HepG2 (cell line): ENCODE data around the gene ZNF786. TPM values are rescaled to one million over a fixed set of nuclear protein-coding genes. Genes with fewer than 3 reads are reported as not detected.

ENCODE experiments used
- BATF2 ChIP-seq: sonication (generic); formaldehyde crosslinking; IDR thresholded peaks from 2 replicates; pipeline ENCODE4 v1.8.0; 2022; ENCODE audit warnings: mild to moderate bottlenecking, missing genetic modification reagents, moderate library complexity
- CEBPB ChIP-seq: IDR thresholded peaks from 2 replicates; pipeline ENCODE4 v1.6.1; 2011; ENCODE audit warnings: low read depth, low read length, improper control_type of control experiment, borderline replicate concordance
- DNMT3B ChIP-seq: conservative IDR thresholded peaks from 2 replicates; pipeline ENCODE4 v1.6.1; 2016; ENCODE audit warnings: missing biosample characterization, control low read depth
- HIC2 ChIP-seq: sonication (generic); formaldehyde crosslinking; IDR thresholded peaks from 2 replicates; pipeline ENCODE4 v1.9.0; 2022; ENCODE audit warnings: low read depth, missing genetic modification reagents
- HNRNPLL ChIP-seq: fragments of 200-400 bp; formaldehyde crosslinking; IDR thresholded peaks from 2 replicates; pipeline ENCODE4 v1.6.1; 2017; ENCODE audit warnings: mild to moderate bottlenecking, low read depth, low read length; ENCODE audit not compliant: poor library complexity, severe bottlenecking
- IRF2 ChIP-seq: IDR thresholded peaks from 2 replicates; pipeline ENCODE4 v1.6.1; 2018; ENCODE audit warnings: missing genetic modification reagents, missing compliant biosample characterization
- ISX ChIP-seq: sonication (generic); formaldehyde crosslinking; conservative IDR thresholded peaks from 2 replicates; pipeline ENCODE4 v1.5.0; 2020; ENCODE audit warnings: missing genetic modification reagents
- MLX ChIP-seq: IDR thresholded peaks from 2 replicates; pipeline ENCODE4 v1.6.1; 2016
- NKX3-1 ChIP-seq: sonication (generic); formaldehyde crosslinking; IDR thresholded peaks from 2 replicates; pipeline ENCODE4 v1.5.0; 2020; ENCODE audit warnings: missing genetic modification reagents
- POLR2G ChIP-seq: fragments of 200-400 bp; formaldehyde crosslinking; IDR thresholded peaks from 2 replicates; pipeline ENCODE4 v1.6.1; 2018; ENCODE audit warnings: mild to moderate bottlenecking, low read depth, low read length, moderate library complexity
- PTBP1 ChIP-seq: fragments of 200-400 bp; formaldehyde crosslinking; IDR thresholded peaks from 2 replicates; pipeline ENCODE4 v1.6.1; 2018; ENCODE audit warnings: low read length, low read depth; ENCODE audit not compliant: poor library complexity, severe bottlenecking
- STAT5B ChIP-seq: sonication (generic); formaldehyde crosslinking; IDR thresholded peaks from 2 replicates; pipeline ENCODE4 v1.4.0; 2020; ENCODE audit warnings: missing genetic modification reagents
- TARDBP ChIP-seq: sonication (generic); formaldehyde crosslinking; IDR thresholded peaks from 2 replicates; pipeline ENCODE4 v1.8.0; 2022; ENCODE audit warnings: mild to moderate bottlenecking, missing genetic modification reagents
- XBP1 ChIP-seq: sonication (generic); formaldehyde crosslinking; IDR thresholded peaks from 2 replicates; pipeline ENCODE4 v1.5.0; 2020; ENCODE audit warnings: missing genetic modification reagents
- ZBTB20 ChIP-seq: sonication (generic); formaldehyde crosslinking; IDR thresholded peaks from 2 replicates; pipeline ENCODE4 v1.8.1; 2023; ENCODE audit warnings: missing genetic modification reagents, low read depth, mild to moderate bottlenecking, borderline replicate concordance
- ZBTB7B ChIP-seq: sonication (generic); formaldehyde crosslinking; IDR thresholded peaks from 2 replicates; pipeline ENCODE4 v1.4.0; 2020; ENCODE audit warnings: missing genetic modification reagents
- ZNF496 ChIP-seq: sonication (generic); formaldehyde crosslinking; IDR thresholded peaks from 2 replicates; pipeline ENCODE4 v1.8.1; 2023; ENCODE audit warnings: mild to moderate bottlenecking, moderate library complexity, missing genetic modification reagents; ENCODE audit not compliant: insufficient replicate concordance
- ZNF570 ChIP-seq: sonication (generic); formaldehyde crosslinking; IDR thresholded peaks from 2 replicates; pipeline ENCODE4 v1.4.0; 2020; ENCODE audit warnings: mild to moderate bottlenecking, missing genetic modification reagents, borderline replicate concordance
- ZNF776 ChIP-seq: sonication (generic); formaldehyde crosslinking; IDR thresholded peaks from 2 replicates; pipeline ENCODE4 v1.4.0; 2020; ENCODE audit warnings: mild to moderate bottlenecking, missing genetic modification reagents
- polyA plus RNA-seq, 8 experiments: library from polyadenylated mRNA; depleted of rRNA in 3 of 8; stranded (reverse) in 7 of 8; unstranded in 1 of 8; fragments of >200 nt; fragmentation: Illumina TruSeq in 4 of 8; extraction: Trizol in 4 of 8; gene quantifications; 2 replicates each; pipeline versions ENCODE4 v1.2.1 to v1.2.3, GENCODE V29; 2011 to 2016; ENCODE audit warnings: low read depth in 4 of 8, missing spikeins in 1 of 8, mixed read lengths in 1 of 8; ENCODE audit not compliant: insufficient read depth in 1 of 8
- total RNA-seq, 5 experiments: library from RNA; depleted of rRNA; stranded (reverse); fragments of >200 nt; fragmentation: Illumina TruSeq; extraction: Trizol; gene quantifications; 2 replicates each; pipeline ENCODE4 v1.2.3, GENCODE V29; 2016; ENCODE audit warnings: low read depth in 1 of 5
- TF ChIP-seq, protein P1 (sequence below): sonication (generic); formaldehyde crosslinking; IDR thresholded peaks from 2 replicates; pipeline ENCODE4 v1.8.1; 2023; ENCODE audit warnings: mild to moderate bottlenecking, missing genetic modification reagents, borderline replicate concordance
- TF ChIP-seq, protein P2 (sequence below): sonication (generic); formaldehyde crosslinking; IDR thresholded peaks from 2 replicates; pipeline ENCODE4 v1.4.0; 2020; ENCODE audit warnings: mild to moderate bottlenecking, low read depth, missing genetic modification reagents
- TF ChIP-seq, protein P3 (sequence below): sonication (generic); formaldehyde crosslinking; IDR thresholded peaks from 2 replicates; pipeline ENCODE4 v1.4.0; 2020; ENCODE audit warnings: missing genetic modification reagents; ENCODE audit errors: not compliant biosample characterization
- TF ChIP-seq, protein P4 (sequence below): sonication (generic); formaldehyde crosslinking; IDR thresholded peaks from 2 replicates; pipeline ENCODE4 v1.8.1; 2023; ENCODE audit warnings: mild to moderate bottlenecking, missing genetic modification reagents

Gene ZNF786
- total and polyA plus RNA-seq, 2 of the 13 experiments (the other 11 are each of a cell fraction or from before 2014, with no cell fraction given) = 2.0 to 4.0 TPM

DNA sequence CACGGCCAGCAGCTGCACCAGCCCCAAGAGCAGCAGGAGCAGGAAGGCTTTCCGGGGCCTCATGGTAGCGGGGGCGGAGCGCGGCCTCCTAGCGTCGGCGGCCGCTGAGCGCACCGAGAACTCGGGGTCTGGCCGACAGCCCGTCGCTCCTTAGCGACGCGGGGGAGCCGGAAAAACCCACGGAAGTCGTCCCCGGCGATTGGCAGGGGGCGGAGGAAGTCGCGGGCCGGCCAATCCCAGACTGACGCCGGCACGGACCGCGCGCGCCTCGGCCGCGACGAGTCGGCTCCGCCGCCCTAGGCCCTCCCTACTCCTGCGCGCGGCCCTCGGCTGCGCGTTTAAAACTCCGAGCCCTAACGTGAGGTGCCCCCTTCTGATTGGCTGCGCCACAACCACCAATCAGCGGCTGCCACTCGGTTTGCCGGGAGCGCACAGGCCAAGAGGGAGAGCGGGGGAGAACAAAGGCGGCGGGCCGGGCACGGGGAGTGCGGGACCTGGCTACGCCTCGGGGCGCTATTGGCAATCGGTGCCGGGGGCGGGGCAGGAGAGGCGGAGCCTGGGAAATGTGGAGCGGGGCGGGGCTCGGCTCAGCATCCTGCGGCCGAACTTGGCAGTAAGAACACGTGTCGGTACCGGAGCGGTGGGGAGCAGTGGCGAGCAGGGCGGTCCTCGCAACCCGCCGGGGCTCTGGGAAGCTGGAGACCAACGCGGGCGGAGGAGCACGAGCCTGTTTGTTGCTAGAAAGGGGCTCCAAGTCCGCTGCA is 62.0 kb downstream of the ZNF786 start, which contains the start of gene PDIA4 (continued):
- peak; percentile 9; the same call in 1 of the 2 replicates for TF ChIP-seq CEBPB
- peak; percentile 42; the same call in 1 of the 2 replicates for TF ChIP-seq IRF2
- TF ChIP-seq STAT5B (CRISPR knock-in tag) = no peak
- TF ChIP-seq POLR2G = peak; percentile 91
- TF ChIP-seq ISX = no peak
- TF ChIP-seq, protein P1, sequence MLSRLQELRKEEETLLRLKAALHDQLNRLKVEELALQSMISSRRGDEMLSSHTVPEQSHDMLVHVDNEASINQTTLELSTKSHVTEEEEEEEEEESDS = peak; percentile 53; the same call in 1 of the 2 replicates
- TF ChIP-seq, protein P2, sequence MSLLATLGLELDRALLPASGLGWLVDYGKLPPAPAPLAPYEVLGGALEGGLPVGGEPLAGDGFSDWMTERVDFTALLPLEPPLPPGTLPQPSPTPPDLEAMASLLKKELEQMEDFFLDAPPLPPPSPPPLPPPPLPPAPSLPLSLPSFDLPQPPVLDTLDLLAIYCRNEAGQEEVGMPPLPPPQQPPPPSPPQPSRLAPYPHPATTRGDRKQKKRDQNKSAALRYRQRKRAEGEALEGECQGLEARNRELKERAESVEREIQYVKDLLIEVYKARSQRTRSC (CRISPR knock-in tag) = no peak
- no peak for TF ChIP-seq PTBP1
- peak; percentile 96 for TF ChIP-seq XBP1 (CRISPR knock-in tag)
- no peak for TF ChIP-seq ZNF570
- no peak for TF ChIP-seq ZNF496
- TF ChIP-seq, protein P3, sequence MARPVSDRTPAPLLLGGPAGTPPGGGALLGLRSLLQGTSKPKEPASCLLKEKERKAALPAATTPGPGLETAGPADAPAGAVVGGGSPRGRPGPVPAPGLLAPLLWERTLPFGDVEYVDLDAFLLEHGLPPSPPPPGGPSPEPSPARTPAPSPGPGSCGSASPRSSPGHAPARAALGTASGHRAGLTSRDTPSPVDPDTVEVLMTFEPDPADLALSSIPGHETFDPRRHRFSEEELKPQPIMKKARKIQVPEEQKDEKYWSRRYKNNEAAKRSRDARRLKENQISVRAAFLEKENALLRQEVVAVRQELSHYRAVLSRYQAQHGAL (CRISPR knock-in tag) = no peak
- no peak for TF ChIP-seq HIC2 (CRISPR knock-in tag)
- peak; percentile 66 for TF ChIP-seq TARDBP (CRISPR knock-in tag)
- TF ChIP-seq, protein P4, sequence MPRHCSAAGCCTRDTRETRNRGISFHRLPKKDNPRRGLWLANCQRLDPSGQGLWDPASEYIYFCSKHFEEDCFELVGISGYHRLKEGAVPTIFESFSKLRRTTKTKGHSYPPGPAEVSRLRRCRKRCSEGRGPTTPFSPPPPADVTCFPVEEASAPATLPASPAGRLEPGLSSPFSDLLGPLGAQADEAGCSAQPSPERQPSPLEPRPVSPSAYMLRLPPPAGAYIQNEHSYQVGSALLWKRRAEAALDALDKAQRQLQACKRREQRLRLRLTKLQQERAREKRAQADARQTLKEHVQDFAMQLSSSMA (CRISPR knock-in tag) = peak; percentile 88
- TF ChIP-seq NKX3-1 = no peak
- peak; percentile 92; the same call in 1 of the 2 replicates for TF ChIP-seq BATF2
- TF ChIP-seq DNMT3B (CRISPR knock-in tag) = no peak; the same call in 1 of the 2 replicates
- TF ChIP-seq MLX (CRISPR knock-in tag) = 0 out of 2 replicates have a peak, but pooled peaks have one; percentile 28
- TF ChIP-seq ZBTB20 = peak; percentile 73; the same call in 1 of the 2 replicates
- TF ChIP-seq ZBTB7B (CRISPR knock-in tag) = no peak; the same call in 1 of the 2 replicates
- peak; percentile 88 for TF ChIP-seq ZNF776
- peak; percentile 92 for TF ChIP-seq HNRNPLL
